Endothelial cell of umbilical vein (primary cell): ENCODE measurements around the gene NRCAM. TPM values are rescaled to one million over a fixed set of nuclear protein-coding genes. Genes with fewer than 3 reads are reported as not detected.

Source experiments
- BruUV-seq: library from RNA; stranded (reverse); fragments of 400-500 nt; replicated peaks from 2 replicates; lab custom pipeline; 2021; lab: Mats Ljungman, UMichigan
- CTCF ChIA-PET: fragments of 300-600, 350-600 bp; sonication (Branson Sonifier 250); formaldehyde crosslinking; loops from one replicate; lab custom pipeline; 2021; ENCODE audit warnings: antibody characterized with exemption, inconsistent platforms; lab: Charles Lee
- POLR2A ChIA-PET: fragments of 300-600, 350-600 bp; sonication (Branson Sonifier 250); formaldehyde crosslinking; loops from one replicate; lab custom pipeline; 2021; ENCODE audit warnings: antibody characterized with exemption, inconsistent platforms; lab: Charles Lee
- DNase-seq: peaks from one replicate; pipeline ENCODE4 v3.0.0-alpha.2; 2011; ENCODE audit warnings: low read depth, low spot score
- FAIRE-seq: peaks from 2 replicates; lab custom pipeline; 2011; peaks lifted over from hg19 to GRCh38; lab: Jason Lieb, UNC
- H2AFZ ChIP-seq: 2 replicates; pipeline ENCODE4 v1.6.0; 2012; ENCODE audit warnings: low read depth, low read length, control low read depth, inconsistent platforms
- H3K27ac ChIP-seq: 2 replicates; pipeline ENCODE4 v1.5.1; 2011; ENCODE audit warnings: low read depth, mild to moderate bottlenecking, control low read depth, low read length, moderate library complexity; ENCODE audit not compliant: insufficient read depth
- H3K27me3 ChIP-seq, 2 experiments: 2 replicates each; pipeline versions ENCODE4 v1.6.0 to v1.6.1; 2011; ENCODE audit warnings: low read length in 2 of 2, mixed read lengths in 1 of 2; ENCODE audit not compliant: control insufficient read depth in 2 of 2, insufficient read depth in 2 of 2
- H3K36me3 ChIP-seq, 2 experiments: 2 replicates in 1 of 2; 3 replicates in 1 of 2; pipeline ENCODE4 v1.5.1; 2011; ENCODE audit warnings: low read length in 2 of 2, mild to moderate bottlenecking in 1 of 2, moderate library complexity in 1 of 2; ENCODE audit not compliant: control insufficient read depth in 2 of 2, insufficient read depth in 2 of 2; ENCODE audit errors: extremely low read depth in 1 of 2
- H3K4me1 ChIP-seq: 3 replicates; pipeline ENCODE4 v1.5.1; 2011; ENCODE audit warnings: mild to moderate bottlenecking, low read length; ENCODE audit not compliant: control insufficient read depth, insufficient read depth; ENCODE audit errors: extremely low read depth
- H3K4me2 ChIP-seq: 2 replicates; pipeline ENCODE4 v1.6.1; 2011; ENCODE audit warnings: low read length, control low read depth, mixed read lengths; ENCODE audit not compliant: insufficient read depth
- H3K4me3 ChIP-seq, 3 experiments: fragments of 200-600 bp in 1 of 3; sonication (generic), shearing (Covaris generic) in 1 of 3; replicated peaks in 1 of 3; 2 replicates each; pipeline ENCODE4 v1.5.1; 2011 to 2016; ENCODE audit warnings: control low read depth in 3 of 3, low read length in 3 of 3, mild to moderate bottlenecking in 2 of 3, inconsistent platforms in 1 of 3, low read depth in 1 of 3, moderate library complexity in 1 of 3; ENCODE audit not compliant: insufficient read depth in 1 of 3
- H3K79me2 ChIP-seq: 2 replicates; pipeline ENCODE4 v1.6.0; 2012; ENCODE audit warnings: low read length, inconsistent platforms; ENCODE audit not compliant: control insufficient read depth, insufficient read depth
- H3K9ac ChIP-seq: replicated peaks from 2 replicates; pipeline ENCODE3; 2011; ENCODE audit warnings: low read length, control low read depth; ENCODE audit not compliant: insufficient read depth; ENCODE audit errors: extremely low read depth
- H3K9me1 ChIP-seq: replicated peaks from 3 replicates; pipeline ENCODE4 v1.6.0; 2011; ENCODE audit warnings: mild to moderate bottlenecking, low read length; ENCODE audit not compliant: control insufficient read depth, insufficient read depth; ENCODE audit errors: extremely low read depth
- H3K9me3 ChIP-seq: replicated peaks from 2 replicates; pipeline ENCODE4 v1.5.1; 2012; ENCODE audit warnings: low read length, inconsistent platforms; ENCODE audit not compliant: control insufficient read depth, insufficient read depth
- H4K20me1 ChIP-seq: replicated peaks from 2 replicates; pipeline ENCODE3; 2011; ENCODE audit warnings: mild to moderate bottlenecking, low read length; ENCODE audit not compliant: control insufficient read depth, insufficient read depth; ENCODE audit errors: extremely low read depth
- EZH2 ChIP-seq: IDR thresholded peaks from 2 replicates; pipeline ENCODE4 v1.6.1; 2012; ENCODE audit warnings: borderline replicate concordance, low read depth, mild to moderate bottlenecking, moderate library complexity, low read length, inconsistent platforms; ENCODE audit not compliant: severe bottlenecking
- FOS ChIP-seq: IDR thresholded peaks from 2 replicates; pipeline ENCODE4 v1.6.1; 2011; ENCODE audit warnings: mild to moderate bottlenecking, low read length, moderate library complexity, borderline replicate concordance; ENCODE audit not compliant: insufficient read depth
- GATA2 ChIP-seq: IDR thresholded peaks from 2 replicates; pipeline ENCODE4 v1.7.0; 2011; ENCODE audit warnings: low read depth, mild to moderate bottlenecking, moderate library complexity, mixed read lengths, low read length; ENCODE audit not compliant: insufficient read length, insufficient read depth
- JUN ChIP-seq: IDR thresholded peaks from 2 replicates; pipeline ENCODE4 v1.6.1; 2011; ENCODE audit warnings: borderline replicate concordance, low read depth; ENCODE audit not compliant: insufficient read length, insufficient read depth
- MYC ChIP-seq: IDR thresholded peaks from one replicate; pipeline ENCODE4 v1.6.1; 2011; ENCODE audit warnings: mild to moderate bottlenecking, low read depth, low read length
- POLR2A ChIP-seq: IDR thresholded peaks from 2 replicates; pipeline ENCODE4 v1.6.1; 2012; ENCODE audit warnings: low read depth, mild to moderate bottlenecking, control low read depth, low read length
- POLR2AphosphoS5 ChIP-seq: IDR thresholded peaks from 2 replicates; pipeline ENCODE4 v1.6.1; 2012; ENCODE audit warnings: low read depth, mild to moderate bottlenecking, control low read depth, low read length, moderate library complexity; ENCODE audit not compliant: insufficient read depth
- dilution Hi-C: fragments of 300-500 bp; cut with MboI; formaldehyde crosslinking; loops from one replicate; pipeline ENCODE4 v1.15.0; 2019; ENCODE audit warnings: low sequenced_read_pairs; ENCODE audit not compliant: extremely low pct_ligation_motif_present
- intact Hi-C: fragments of 100-400 bp; cut with micrococcal nuclease; formaldehyde crosslinking; loops from one replicate; pipeline ENCODE4 v1.10.0; 2022
- polyA plus RNA-seq, 4 experiments: library from polyadenylated mRNA; depleted of rRNA in 3 of 4; stranded (reverse) in 3 of 4; unstranded in 1 of 4; fragments of >200 nt; gene quantifications; 2 replicates each; pipeline versions ENCODE4 v1.2.1 to v1.2.3, GENCODE V29; 2011 to 2012; ENCODE audit warnings: missing spikeins in 1 of 4
- total RNA-seq: library from RNA; stranded (reverse); gene quantifications from 2 replicates; pipeline ENCODE4 v1.2.3, GENCODE V29; 2021
- TF ChIP-seq, protein P1 (sequence below): IDR thresholded peaks from 2 replicates; pipeline ENCODE4 v1.6.1; 2011; ENCODE audit not compliant: insufficient read depth, insufficient read length
- TF ChIP-seq, protein P2 (sequence below), 2 donors: IDR thresholded peaks; 1 replicate in 1 of 2; 2 replicates in 1 of 2; pipeline ENCODE4 v1.5.1; 2011; ENCODE audit warnings: low read length in 2 of 2, mild to moderate bottlenecking in 2 of 2, moderate library complexity in 2 of 2, control low read depth in 1 of 2, inconsistent platforms in 1 of 2, low read depth in 1 of 2; ENCODE audit not compliant: insufficient read depth in 1 of 2; ENCODE audit errors: extremely low read depth in 1 of 2

NRCAM gene
- total and polyA plus RNA-seq, 2 donors (not counting 3 experiments of a cell fraction or from before 2014, with no cell fraction given): 26.0 to 47.6 TPM

DNA sequence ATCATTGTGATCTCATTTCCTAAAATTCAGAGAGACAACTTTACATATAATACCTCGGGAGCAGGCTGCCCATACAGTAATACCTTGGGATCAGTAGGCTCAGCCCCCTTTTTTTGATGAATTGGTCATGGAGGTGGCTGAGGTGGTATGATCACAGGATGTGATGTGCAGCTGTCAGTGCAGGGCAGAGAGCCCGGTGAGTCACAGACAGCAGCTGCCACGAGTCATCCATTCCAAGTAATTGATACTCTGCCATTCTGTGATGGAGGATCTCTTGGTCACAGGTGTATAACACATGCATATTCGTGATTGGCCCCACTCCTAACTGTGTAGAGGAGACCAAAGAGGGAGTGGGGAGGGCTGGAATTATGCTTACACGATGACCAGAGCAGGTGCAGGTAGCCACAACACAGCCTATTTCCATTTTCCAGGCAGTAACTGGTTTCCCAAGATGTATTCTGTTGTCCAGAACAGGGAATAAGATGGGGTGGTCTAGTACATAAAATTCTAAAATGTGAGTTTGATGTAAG lies 14.1 kb downstream of the NRCAM start:
- Histone ChIP-seq H3K27ac (no peak overlapping the region), H3K9me3 (no peaks in the 10 kb centered on the region), H2AFZ (no peak overlapping the region), H3K79me2 (peaks cover 91% of the 10 kb centered on the region), H3K27me3 (no peaks in the 10 kb centered on the region), H3K4me1 (peaks cover 10% of the 10 kb centered on the region), H3K9ac (no peak overlapping the region), H3K4me2 (no peak overlapping the region), H4K20me1 (no peaks in the 10 kb centered on the region), H3K4me3 (no peak overlapping the region), H3K9me1 (no peaks in the 10 kb centered on the region), H3K36me3 (no peaks in the 10 kb centered on the region)
- peak; percentile 14 for TF ChIP-seq POLR2AphosphoS5
- TF ChIP-seq JUN: peak; percentile 49
- TF ChIP-seq, protein P1, sequence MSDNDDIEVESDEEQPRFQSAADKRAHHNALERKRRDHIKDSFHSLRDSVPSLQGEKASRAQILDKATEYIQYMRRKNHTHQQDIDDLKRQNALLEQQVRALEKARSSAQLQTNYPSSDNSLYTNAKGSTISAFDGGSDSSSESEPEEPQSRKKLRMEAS: no peak
- TF ChIP-seq POLR2A: no peak
- TF ChIP-seq, protein P2, sequence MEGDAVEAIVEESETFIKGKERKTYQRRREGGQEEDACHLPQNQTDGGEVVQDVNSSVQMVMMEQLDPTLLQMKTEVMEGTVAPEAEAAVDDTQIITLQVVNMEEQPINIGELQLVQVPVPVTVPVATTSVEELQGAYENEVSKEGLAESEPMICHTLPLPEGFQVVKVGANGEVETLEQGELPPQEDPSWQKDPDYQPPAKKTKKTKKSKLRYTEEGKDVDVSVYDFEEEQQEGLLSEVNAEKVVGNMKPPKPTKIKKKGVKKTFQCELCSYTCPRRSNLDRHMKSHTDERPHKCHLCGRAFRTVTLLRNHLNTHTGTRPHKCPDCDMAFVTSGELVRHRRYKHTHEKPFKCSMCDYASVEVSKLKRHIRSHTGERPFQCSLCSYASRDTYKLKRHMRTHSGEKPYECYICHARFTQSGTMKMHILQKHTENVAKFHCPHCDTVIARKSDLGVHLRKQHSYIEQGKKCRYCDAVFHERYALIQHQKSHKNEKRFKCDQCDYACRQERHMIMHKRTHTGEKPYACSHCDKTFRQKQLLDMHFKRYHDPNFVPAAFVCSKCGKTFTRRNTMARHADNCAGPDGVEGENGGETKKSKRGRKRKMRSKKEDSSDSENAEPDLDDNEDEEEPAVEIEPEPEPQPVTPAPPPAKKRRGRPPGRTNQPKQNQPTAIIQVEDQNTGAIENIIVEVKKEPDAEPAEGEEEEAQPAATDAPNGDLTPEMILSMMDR (IDR thresholded peaks at IDR 0.05; ENCODE audit: extremely low read depth in 1 of 2, insufficient read depth in 1 of 2, low read depth in 1 of 2, low read length in 2 of 2): no peak
- no peak for TF ChIP-seq EZH2
- TF ChIP-seq GATA2: peak; percentile 40
- no peak for TF ChIP-seq MYC
- TF ChIP-seq FOS: peak; percentile 93
- ChIA-PET CTCF (interaction anchor here (1.8 to 2.7 kb wide), 2 partner anchors 11 to 55 kb away, joined by 5 to 20 read pairs; no protein-coding TSS in a partner anchor), POLR2A (no interaction called here)
- peak; percentile 43 for DNase-seq
- FAIRE-seq: no peak
- dilution Hi-C loops (no loop called here), intact Hi-C loops (no loop called here)
- BruUV-seq: no TSS peak
